Measurements from ENCODE around the gene TMPRSS12.

DNA sequence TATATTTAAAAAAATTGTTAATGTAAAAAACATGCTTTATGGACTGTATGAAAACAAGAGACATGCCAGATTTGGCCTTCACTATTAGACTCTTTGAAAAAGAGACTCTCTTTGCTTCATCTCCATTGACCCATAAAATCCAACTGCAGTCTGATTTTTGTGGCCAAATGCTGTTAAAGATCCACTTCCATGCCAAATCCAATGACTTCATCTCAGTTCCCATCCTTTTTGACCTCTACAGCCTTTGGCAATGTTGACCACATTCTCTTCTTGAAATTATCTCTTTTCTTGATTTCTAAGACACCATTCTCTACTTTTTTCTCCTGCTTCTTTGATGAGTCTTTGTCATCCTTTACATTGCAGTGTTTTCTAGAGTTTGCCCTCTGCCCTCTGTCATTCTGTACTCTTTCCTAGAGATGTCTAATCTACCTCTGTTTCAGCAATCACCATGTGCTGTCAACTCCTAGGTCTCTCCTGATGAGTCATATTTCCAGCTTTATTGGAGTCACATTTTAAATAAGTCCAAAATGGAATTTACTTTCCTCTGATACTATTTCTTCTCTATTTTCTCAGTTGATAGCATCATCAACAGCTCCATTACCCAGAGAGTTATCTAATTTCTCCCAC is 2.4 kb downstream of the TMPRSS12 start:
- TF ChIP-seq, protein P1, sequence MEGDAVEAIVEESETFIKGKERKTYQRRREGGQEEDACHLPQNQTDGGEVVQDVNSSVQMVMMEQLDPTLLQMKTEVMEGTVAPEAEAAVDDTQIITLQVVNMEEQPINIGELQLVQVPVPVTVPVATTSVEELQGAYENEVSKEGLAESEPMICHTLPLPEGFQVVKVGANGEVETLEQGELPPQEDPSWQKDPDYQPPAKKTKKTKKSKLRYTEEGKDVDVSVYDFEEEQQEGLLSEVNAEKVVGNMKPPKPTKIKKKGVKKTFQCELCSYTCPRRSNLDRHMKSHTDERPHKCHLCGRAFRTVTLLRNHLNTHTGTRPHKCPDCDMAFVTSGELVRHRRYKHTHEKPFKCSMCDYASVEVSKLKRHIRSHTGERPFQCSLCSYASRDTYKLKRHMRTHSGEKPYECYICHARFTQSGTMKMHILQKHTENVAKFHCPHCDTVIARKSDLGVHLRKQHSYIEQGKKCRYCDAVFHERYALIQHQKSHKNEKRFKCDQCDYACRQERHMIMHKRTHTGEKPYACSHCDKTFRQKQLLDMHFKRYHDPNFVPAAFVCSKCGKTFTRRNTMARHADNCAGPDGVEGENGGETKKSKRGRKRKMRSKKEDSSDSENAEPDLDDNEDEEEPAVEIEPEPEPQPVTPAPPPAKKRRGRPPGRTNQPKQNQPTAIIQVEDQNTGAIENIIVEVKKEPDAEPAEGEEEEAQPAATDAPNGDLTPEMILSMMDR (IDR thresholded peaks at IDR 0.05): no peak
- no peak for TF ChIP-seq POLR2A (IDR thresholded peaks at IDR 0.05)
